ENCODE results near the gene OSM. TPM values are rescaled to one million over a fixed set of nuclear protein-coding genes. Genes with fewer than 3 reads are reported as not detected.

The OSM gene
- polyA plus RNA-seq, 1 of the 3 experiments (the other 2 are of a cell fraction): not detected

GRCh38 chr22:30220338-30221012, 46.2 kb downstream of the OSM start (continued):
- TF ChIP-seq EZH2phosphoT487 (IDR thresholded peaks at IDR 0.05; ENCODE audit: borderline replicate concordance, low read depth): no peak
- no peak for TF ChIP-seq RXRA (IDR thresholded peaks at IDR 0.05; ENCODE audit: borderline replicate concordance, low read depth)
- TF ChIP-seq NRF1 (IDR thresholded peaks at IDR 0.05; ENCODE audit: low read depth, low read length): no peak
- TF ChIP-seq RFX5 (IDR thresholded peaks at IDR 0.05; ENCODE audit: low read length): no peak
- TF ChIP-seq YY1 (IDR thresholded peaks at IDR 0.05; ENCODE audit: low read depth): no peak
- TF ChIP-seq SMC3 (IDR thresholded peaks at IDR 0.05; ENCODE audit: low read depth, low read length): no peak

GRCh38 chr22:30219668-30220278, 46.9 kb downstream of the OSM start:
- no peak overlapping the region for H2AFZ ChIP-seq (ENCODE audit: low read depth)
- DNase-seq: no peak
- no peaks in the 10 kb centered on the region for H3K36me3 ChIP-seq (replicated peaks in 1 of 2; ENCODE audit: control insufficient read depth in 1 of 2, insufficient read depth in 2 of 2, low read length in 1 of 2)
- H3K4me1 ChIP-seq (ENCODE audit: control insufficient read depth in 1 of 2, insufficient read depth in 2 of 2, low read depth in 1 of 2, low read length in 1 of 2): peaks cover 0 to 8% of the 10 kb centered on the region in 2 experiments; a peak in 2 of 4 replicates
- H3K9ac ChIP-seq: no peak overlapping the region
- H3K4me2 ChIP-seq: no peak overlapping the region
- H3K27me3 ChIP-seq (ENCODE audit: insufficient read depth): no peaks in the 10 kb centered on the region
- TF ChIP-seq GABPA (IDR thresholded peaks at IDR 0.05; ENCODE audit: low read depth): no peak
- no peak for TF ChIP-seq CTCF (IDR thresholded peaks at IDR 0.05)
- no peak for TF ChIP-seq NRF1 (IDR thresholded peaks at IDR 0.05; ENCODE audit: low read depth, low read length)
- POLR2A ChIA-PET: no interaction called here
- no peak overlapping the region for H3K4me3 ChIP-seq (ENCODE audit: low read depth in 2 of 2, low read length in 1 of 2)
- no peaks in the 10 kb centered on the region for H3K9me3 ChIP-seq
- CTCF ChIA-PET: no interaction called here
- no peaks in the 10 kb centered on the region for H4K20me1 ChIP-seq (ENCODE audit: insufficient read depth)
- H3K9me2 ChIP-seq: no peaks in the 10 kb centered on the region
- H3F3A ChIP-seq (replicated peaks; ENCODE audit: insufficient read depth): peaks cover 8% of the 10 kb centered on the region
- no peak overlapping the region for H3K27ac ChIP-seq (ENCODE audit: low read depth in 2 of 2, low read length in 1 of 2)
- H3K79me2 ChIP-seq (ENCODE audit: insufficient read depth): no peaks in the 10 kb centered on the region

GRCh38 chr22:30219049-30219654, 47.5 kb downstream of the OSM start:
- H3K9me3 ChIP-seq: no peaks in the 10 kb centered on the region
- no peaks in the 10 kb centered on the region for H3K79me2 ChIP-seq (ENCODE audit: insufficient read depth)
- CTCF ChIA-PET: no interaction called here
- no peaks in the 10 kb centered on the region for H3K27me3 ChIP-seq (ENCODE audit: insufficient read depth)
- TF ChIP-seq PBX3 (IDR thresholded peaks at IDR 0.05): no peak
- peak; percentile 31; the same call in 1 of the 2 replicates for TF ChIP-seq CTCF (IDR thresholded peaks at IDR 0.05)
- H3K9ac ChIP-seq: no peak overlapping the region
- DNase-seq: no peak
- POLR2A ChIA-PET: no interaction called here
- H3K4me2 ChIP-seq: no peak overlapping the region
- no peaks in the 10 kb centered on the region for H3K9me2 ChIP-seq
- 93% methylated on average over 8 of the region's 8 CpGs for WGBS (ENCODE audit: low lambda C conversion rate)
- no peaks in the 10 kb centered on the region for H3K36me3 ChIP-seq (replicated peaks in 1 of 2; ENCODE audit: control insufficient read depth in 1 of 2, insufficient read depth in 2 of 2, low read length in 1 of 2)
- H4K20me1 ChIP-seq (ENCODE audit: insufficient read depth): no peaks in the 10 kb centered on the region
- peaks cover 8% of the 10 kb centered on the region for H3F3A ChIP-seq (replicated peaks; ENCODE audit: insufficient read depth)
- H2AFZ ChIP-seq (ENCODE audit: low read depth): no peak overlapping the region
- H3K27ac ChIP-seq (ENCODE audit: low read depth in 2 of 2, low read length in 1 of 2): no peak overlapping the region
- H3K4me3 ChIP-seq (ENCODE audit: low read depth in 2 of 2, low read length in 1 of 2): no peak overlapping the region
- peaks cover 0 to 8% of the 10 kb centered on the region in 2 experiments; a peak in 2 of 4 replicates for H3K4me1 ChIP-seq (ENCODE audit: control insufficient read depth in 1 of 2, insufficient read depth in 2 of 2, low read depth in 1 of 2, low read length in 1 of 2)

Data from SK-N-SH (cell line).